K562 (cell line): ENCODE results near the gene NDST1. TPM values are rescaled to one million over a fixed set of nuclear protein-coding genes. Genes with fewer than 3 reads are reported as not detected.

Source experiments
- BMI1 ChIP-seq: fragments of 150-350 bp; IDR thresholded peaks from 2 replicates; pipeline ENCODE4 v1.6.1; 2014; ENCODE audit warnings: low read length
- CBFA2T2 ChIP-seq: fragments of 450-650 bp; conservative IDR thresholded peaks from 2 replicates; pipeline ENCODE4 v1.6.1; 2017; ENCODE audit warnings: mild to moderate bottlenecking
- E2F1 ChIP-seq: sonication (generic); formaldehyde crosslinking; IDR thresholded peaks from 2 replicates; pipeline ENCODE4 v1.8.1; 2023; ENCODE audit warnings: mild to moderate bottlenecking, missing genetic modification reagents, moderate library complexity
- HNRNPH1 ChIP-seq: fragments of 200-400 bp; formaldehyde crosslinking; optimal IDR thresholded peaks from 2 replicates; pipeline ENCODE3; 2017; ENCODE audit warnings: low read depth, mild to moderate bottlenecking, low read length, moderate library complexity
- HNRNPUL1 ChIP-seq: fragments of 200-400 bp; formaldehyde crosslinking; IDR thresholded peaks from 2 replicates; pipeline ENCODE4 v1.6.1; 2017; ENCODE audit warnings: low read length
- KDM1A ChIP-seq, 2 experiments: fragments of 450-650 bp; IDR thresholded peaks; 2 replicates each; pipeline ENCODE4 v1.6.1; 2016; ENCODE audit warnings: mild to moderate bottlenecking in 2 of 2
- MTA2 ChIP-seq: fragments of 450-650 bp; IDR thresholded peaks from 2 replicates; pipeline ENCODE4 v1.6.1; 2016; ENCODE audit warnings: low read depth
- MYNN ChIP-seq, 2 experiments: sonication (generic); formaldehyde crosslinking in 1 of 2; IDR thresholded peaks; 2 replicates each; pipeline versions ENCODE4 v1.5.0 to v1.6.1; 2016 to 2020; ENCODE audit warnings: antibody characterized with exemption in 1 of 2, missing genetic modification reagents in 1 of 2
- POLR2A ChIP-seq: fragments of 450-650 bp; conservative IDR thresholded peaks from 2 replicates; pipeline ENCODE4 v1.6.1; 2016
- RBM22 ChIP-seq: fragments of 200-400 bp; formaldehyde crosslinking; IDR thresholded peaks from 2 replicates; pipeline ENCODE4 v1.6.1; 2018; ENCODE audit warnings: low read length, low read depth; ENCODE audit not compliant: poor library complexity, severe bottlenecking
- SRSF3 ChIP-seq: fragments of 200-400 bp; formaldehyde crosslinking; IDR thresholded peaks from 2 replicates; pipeline ENCODE4 v1.6.1; 2016; ENCODE audit warnings: mild to moderate bottlenecking, low read length, moderate library complexity; ENCODE audit not compliant: insufficient read depth
- TCF15 ChIP-seq: fragments of 250-450 bp; sonication (Bioruptor Pico); IDR thresholded peaks from 2 replicates; pipeline ENCODE4 v1.8.0; 2022; ENCODE audit warnings: moderate library complexity, mild to moderate bottlenecking, inconsistent platforms
- ZC3H4 ChIP-seq: sonication (generic); formaldehyde crosslinking; IDR thresholded peaks from 2 replicates; pipeline ENCODE4 v1.9.0; 2021; ENCODE audit warnings: missing genetic modification reagents, borderline replicate concordance
- ZKSCAN8 ChIP-seq: fragments of 200-800 bp; sonication (Bioruptor generic); IDR thresholded peaks from 2 replicates; pipeline ENCODE4 v1.6.1; 2016; ENCODE audit warnings: missing genetic modification characterization, missing compliant biosample characterization
- ZNF408 ChIP-seq: fragments of 250-450 bp; sonication (Bioruptor Pico); IDR thresholded peaks from 2 replicates; pipeline ENCODE4 v1.4.0; 2020; ENCODE audit warnings: low read depth, mild to moderate bottlenecking, moderate library complexity
- polyA plus RNA-seq, 8 experiments: library from polyadenylated mRNA; depleted of rRNA in 4 of 8; stranded (reverse) in 5 of 8; unstranded in 3 of 8; fragments of >200 nt; fragmentation: Nextera tagmentation in 2 of 8; fragmentation: Illumina TruSeq in 1 of 8; extraction: Ambion mirVana in 2 of 8; extraction: Trizol in 1 of 8; gene quantifications; 2 replicates each; pipeline versions ENCODE4 v1.2.1 to v1.2.3, GENCODE V29; 2011 to 2014; ENCODE audit warnings: inconsistent platforms in 1 of 8, missing spikeins in 1 of 8
- total RNA-seq, 7 experiments: library from RNA; depleted of rRNA in 6 of 7; stranded (reverse); fragments of >200 nt in 6 of 7; fragmentation: Illumina TruSeq in 2 of 7; extraction: Trizol in 2 of 7; gene quantifications; 2 replicates each; pipeline versions ENCODE4 v1.2.1 to v1.2.3, GENCODE V29; 2011 to 2021; ENCODE audit warnings: low replicate concordance in 1 of 7
- TF ChIP-seq, protein P1 (sequence below): fragments of 250-450 bp; sonication (Bioruptor Pico); IDR thresholded peaks from 2 replicates; pipeline ENCODE4 v1.4.0; 2020
- TF ChIP-seq, protein P2 (sequence below), 2 experiments: fragments of 150-350 bp in 1 of 2; IDR thresholded peaks; 2 replicates each; pipeline ENCODE4 v1.6.1; 2012 to 2016; ENCODE audit warnings: low read depth in 2 of 2, low read length in 2 of 2, mild to moderate bottlenecking in 1 of 2, moderate library complexity in 1 of 2

NDST1 gene
- total and polyA plus RNA-seq, 9 of the 15 experiments (the other 6 are each of a cell fraction or from before 2014, with no cell fraction given): 0.38 to 47.9 (median 9.9) TPM

- TF ChIP-seq, protein P1, sequence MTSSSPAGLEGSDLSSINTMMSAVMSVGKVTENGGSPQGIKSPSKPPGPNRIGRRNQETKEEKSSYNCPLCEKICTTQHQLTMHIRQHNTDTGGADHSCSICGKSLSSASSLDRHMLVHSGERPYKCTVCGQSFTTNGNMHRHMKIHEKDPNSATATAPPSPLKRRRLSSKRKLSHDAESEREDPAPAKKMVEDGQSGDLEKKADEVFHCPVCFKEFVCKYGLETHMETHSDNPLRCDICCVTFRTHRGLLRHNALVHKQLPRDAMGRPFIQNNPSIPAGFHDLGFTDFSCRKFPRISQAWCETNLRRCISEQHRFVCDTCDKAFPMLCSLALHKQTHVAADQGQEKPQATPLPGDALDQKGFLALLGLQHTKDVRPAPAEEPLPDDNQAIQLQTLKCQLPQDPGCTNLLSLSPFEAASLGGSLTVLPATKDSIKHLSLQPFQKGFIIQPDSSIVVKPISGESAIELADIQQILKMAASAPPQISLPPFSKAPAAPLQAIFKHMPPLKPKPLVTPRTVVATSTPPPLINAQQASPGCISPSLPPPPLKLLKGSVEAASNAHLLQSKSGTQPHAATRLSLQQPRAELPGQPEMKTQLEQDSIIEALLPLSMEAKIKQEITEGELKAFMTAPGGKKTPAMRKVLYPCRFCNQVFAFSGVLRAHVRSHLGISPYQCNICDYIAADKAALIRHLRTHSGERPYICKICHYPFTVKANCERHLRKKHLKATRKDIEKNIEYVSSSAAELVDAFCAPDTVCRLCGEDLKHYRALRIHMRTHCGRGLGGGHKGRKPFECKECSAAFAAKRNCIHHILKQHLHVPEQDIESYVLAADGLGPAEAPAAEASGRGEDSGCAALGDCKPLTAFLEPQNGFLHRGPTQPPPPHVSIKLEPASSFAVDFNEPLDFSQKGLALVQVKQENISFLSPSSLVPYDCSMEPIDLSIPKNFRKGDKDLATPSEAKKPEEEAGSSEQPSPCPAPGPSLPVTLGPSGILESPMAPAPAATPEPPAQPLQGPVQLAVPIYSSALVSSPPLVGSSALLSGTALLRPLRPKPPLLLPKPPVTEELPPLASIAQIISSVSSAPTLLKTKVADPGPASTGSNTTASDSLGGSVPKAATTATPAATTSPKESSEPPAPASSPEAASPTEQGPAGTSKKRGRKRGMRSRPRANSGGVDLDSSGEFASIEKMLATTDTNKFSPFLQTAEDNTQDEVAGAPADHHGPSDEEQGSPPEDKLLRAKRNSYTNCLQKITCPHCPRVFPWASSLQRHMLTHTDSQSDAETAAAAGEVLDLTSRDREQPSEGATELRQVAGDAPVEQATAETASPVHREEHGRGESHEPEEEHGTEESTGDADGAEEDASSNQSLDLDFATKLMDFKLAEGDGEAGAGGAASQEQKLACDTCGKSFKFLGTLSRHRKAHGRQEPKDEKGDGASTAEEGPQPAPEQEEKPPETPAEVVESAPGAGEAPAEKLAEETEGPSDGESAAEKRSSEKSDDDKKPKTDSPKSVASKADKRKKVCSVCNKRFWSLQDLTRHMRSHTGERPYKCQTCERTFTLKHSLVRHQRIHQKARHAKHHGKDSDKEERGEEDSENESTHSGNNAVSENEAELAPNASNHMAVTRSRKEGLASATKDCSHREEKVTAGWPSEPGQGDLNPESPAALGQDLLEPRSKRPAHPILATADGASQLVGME (CRISPR knock-in tag): peak; percentile 86; the same call in 1 of the 2 replicates
- TF ChIP-seq HNRNPH1 (no peak), ZC3H4 (CRISPR knock-in tag) (no peak), ZKSCAN8 (CRISPR knock-in tag) (no peak), MTA2 (no peak), CBFA2T2 (no peak), RBM22 (peak; percentile 55), TCF15 (CRISPR knock-in tag) (no peak), POLR2A (no peak), MYNN (IDR thresholded peaks at IDR 0.05) (peak; percentile 97), MYNN (CRISPR knock-in tag; IDR thresholded peaks at IDR 0.05) (no peak), KDM1A (IDR thresholded peaks at IDR 0.05) (peak; percentile 87 to 95), HNRNPUL1 (no peak), BMI1 (peak; percentile 92), ZNF408 (CRISPR knock-in tag) (no peak), SRSF3 (no peak), E2F1 (CRISPR knock-in tag) (no peak)
- TF ChIP-seq, protein P2, sequence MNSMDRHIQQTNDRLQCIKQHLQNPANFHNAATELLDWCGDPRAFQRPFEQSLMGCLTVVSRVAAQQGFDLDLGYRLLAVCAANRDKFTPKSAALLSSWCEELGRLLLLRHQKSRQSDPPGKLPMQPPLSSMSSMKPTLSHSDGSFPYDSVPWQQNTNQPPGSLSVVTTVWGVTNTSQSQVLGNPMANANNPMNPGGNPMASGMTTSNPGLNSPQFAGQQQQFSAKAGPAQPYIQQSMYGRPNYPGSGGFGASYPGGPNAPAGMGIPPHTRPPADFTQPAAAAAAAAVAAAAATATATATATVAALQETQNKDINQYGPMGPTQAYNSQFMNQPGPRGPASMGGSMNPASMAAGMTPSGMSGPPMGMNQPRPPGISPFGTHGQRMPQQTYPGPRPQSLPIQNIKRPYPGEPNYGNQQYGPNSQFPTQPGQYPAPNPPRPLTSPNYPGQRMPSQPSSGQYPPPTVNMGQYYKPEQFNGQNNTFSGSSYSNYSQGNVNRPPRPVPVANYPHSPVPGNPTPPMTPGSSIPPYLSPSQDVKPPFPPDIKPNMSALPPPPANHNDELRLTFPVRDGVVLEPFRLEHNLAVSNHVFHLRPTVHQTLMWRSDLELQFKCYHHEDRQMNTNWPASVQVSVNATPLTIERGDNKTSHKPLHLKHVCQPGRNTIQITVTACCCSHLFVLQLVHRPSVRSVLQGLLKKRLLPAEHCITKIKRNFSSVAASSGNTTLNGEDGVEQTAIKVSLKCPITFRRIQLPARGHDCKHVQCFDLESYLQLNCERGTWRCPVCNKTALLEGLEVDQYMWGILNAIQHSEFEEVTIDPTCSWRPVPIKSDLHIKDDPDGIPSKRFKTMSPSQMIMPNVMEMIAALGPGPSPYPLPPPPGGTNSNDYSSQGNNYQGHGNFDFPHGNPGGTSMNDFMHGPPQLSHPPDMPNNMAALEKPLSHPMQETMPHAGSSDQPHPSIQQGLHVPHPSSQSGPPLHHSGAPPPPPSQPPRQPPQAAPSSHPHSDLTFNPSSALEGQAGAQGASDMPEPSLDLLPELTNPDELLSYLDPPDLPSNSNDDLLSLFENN (IDR thresholded peaks at IDR 0.05; ENCODE audit: low read depth in 2 of 2, low read length in 2 of 2): no peak
Observed at GRCh38 chr5:150513375-150514309, 5.7 kb downstream of the NDST1 start (continued).
